A549 (cell line): ENCODE measurements around the gene ODAD2. TPM values are rescaled to one million over a fixed set of nuclear protein-coding genes. Genes with fewer than 3 reads are reported as not detected.

Source experiments
- ATAC-seq, 2 experiments: fragments of 200-7000 bp in 1 of 2; fragments of >200 bp in 1 of 2; cut with Nextera tagmentation in 1 of 2; cut with Tn5 transposase in 1 of 2; 3 replicates each; pipeline versions ENCODE4 v1.8.0 to v1.9.1; 2018 to 2020; ENCODE audit warnings: mild to moderate bottlenecking in 1 of 2, moderate library complexity in 1 of 2
- CTCF ChIA-PET: fragments of 300-600 bp; sonication (Branson Sonifier 250); formaldehyde crosslinking; extraction: SDS; loops from one replicate; lab custom pipeline; 2021; ENCODE audit warnings: antibody characterized with exemption, inconsistent platforms; lab: Yijun Ruan, JAX
- POLR2A ChIA-PET: fragments of 350-600 bp; formaldehyde crosslinking; extraction: SDS; loops from one replicate; lab custom pipeline; 2021; ENCODE audit warnings: antibody characterized with exemption, inconsistent platforms; lab: Yijun Ruan, JAX
- DNase-seq, 2 experiments: peaks; one replicate each; pipeline versions ENCODE4 v3.0.0 to v3.0.0-alpha.2; 2011 to 2016; ENCODE audit warnings: low read depth in 1 of 2, low spot score in 1 of 2
- FAIRE-seq: peaks from 2 replicates; lab custom pipeline; 2011; peaks lifted over from hg19 to GRCh38; lab: Jason Lieb, UNC
- H3K27ac ChIP-seq, 2 experiments: fragments of >200 bp; sonication (Bioruptor Twin); formaldehyde crosslinking; 3 replicates each; pipeline ENCODE4 v1.5.1; 2016 to 2017
- H3K4me1 ChIP-seq: fragments of >200 bp; sonication (Bioruptor Twin); formaldehyde crosslinking; 3 replicates; pipeline ENCODE4 v1.6.1; 2016
- H3K4me2 ChIP-seq: fragments of >200 bp; sonication (Bioruptor Twin); formaldehyde crosslinking; 3 replicates; pipeline ENCODE4 v1.6.1; 2016
- H3K4me3 ChIP-seq: fragments of >200 bp; sonication (Bioruptor Twin); formaldehyde crosslinking; 3 replicates; pipeline ENCODE4 v1.5.1; 2016
- H3K9me3 ChIP-seq: fragments of >200 bp; sonication (Bioruptor Twin); formaldehyde crosslinking; 3 replicates; pipeline ENCODE4 v1.6.1; 2016
- CTCF ChIP-seq: fragments of >200 bp; sonication (Bioruptor Twin); formaldehyde crosslinking; IDR thresholded peaks from 3 replicates; pipeline ENCODE4 v1.5.1; 2016
- EHF ChIP-seq: fragments of 250-450 bp; sonication (Bioruptor Pico); IDR thresholded peaks from 2 replicates; pipeline ENCODE4 v1.5.0; 2020; ENCODE audit warnings: mild to moderate bottlenecking
- EP300 ChIP-seq, 2 experiments: fragments of >200 bp; sonication (Bioruptor Twin); formaldehyde crosslinking; IDR thresholded peaks; 2 replicates in 1 of 2; 3 replicates in 1 of 2; pipeline ENCODE4 v1.6.1; 2016 to 2017
- ESRRA ChIP-seq: fragments of 150-350 bp; IDR thresholded peaks from 2 replicates; pipeline ENCODE4 v1.6.1; 2014; ENCODE audit warnings: mild to moderate bottlenecking, low read length, borderline replicate concordance
- FOSB ChIP-seq: fragments of 250-450 bp; sonication (Bioruptor Pico); IDR thresholded peaks from 2 replicates; pipeline ENCODE4 v1.5.0; 2020; ENCODE audit warnings: mild to moderate bottlenecking, moderate library complexity
- FOSL2 ChIP-seq, 2 experiments: fragments of 450-650 bp in 1 of 2; fragments of >200 bp in 1 of 2; sonication (Bioruptor Twin) in 1 of 2; formaldehyde crosslinking; IDR thresholded peaks; 2 replicates each; pipeline versions ENCODE4 v1.5.0 to v1.6.1; 2016 to 2020; ENCODE audit warnings: mild to moderate bottlenecking in 1 of 2, moderate library complexity in 1 of 2
- HES2 ChIP-seq: fragments of >200 bp; sonication (Bioruptor Twin); formaldehyde crosslinking; IDR thresholded peaks from 2 replicates; pipeline ENCODE4 v1.6.1; 2016
- HMGXB4 ChIP-seq: fragments of 250-450 bp; sonication (Bioruptor Pico); IDR thresholded peaks from 2 replicates; pipeline ENCODE4 v1.5.0; 2021; ENCODE audit warnings: mild to moderate bottlenecking, moderate library complexity, borderline replicate concordance
- JUN ChIP-seq, 2 experiments: fragments of >200 bp; sonication (Bioruptor Twin); formaldehyde crosslinking; IDR thresholded peaks; 2 replicates in 1 of 2; 3 replicates in 1 of 2; pipeline ENCODE4 v1.6.1; 2016 to 2017
- JUNB ChIP-seq: fragments of >200 bp; sonication (Bioruptor Twin); formaldehyde crosslinking; IDR thresholded peaks from 2 replicates; pipeline ENCODE4 v1.6.1; 2016
- KDM5A ChIP-seq: fragments of 200-600 bp; sonication (generic); IDR thresholded peaks from 2 replicates; pipeline ENCODE4 v1.6.1; 2016; ENCODE audit warnings: antibody characterized with exemption, mild to moderate bottlenecking
- MAFK ChIP-seq: fragments of 450-650 bp; IDR thresholded peaks from 2 replicates; pipeline ENCODE4 v1.6.1; 2014; ENCODE audit not compliant: partially characterized antibody
- MAZ ChIP-seq: fragments of 150-350 bp; IDR thresholded peaks from 2 replicates; pipeline ENCODE4 v1.6.1; 2014; ENCODE audit warnings: antibody characterized with exemption, low read depth, low read length, borderline replicate concordance
- MYC ChIP-seq: IDR thresholded peaks from 2 replicates; pipeline ENCODE4 v1.6.1; 2012; ENCODE audit warnings: mild to moderate bottlenecking, inconsistent platforms, low read length, improper control_type of control experiment, borderline replicate concordance
- NR3C1 ChIP-seq: fragments of >200 bp; sonication (Bioruptor Twin); formaldehyde crosslinking; IDR thresholded peaks from 3 replicates; pipeline ENCODE4 v1.6.1; 2017
- PBX3 ChIP-seq: IDR thresholded peaks from 2 replicates; pipeline ENCODE4 v1.6.1; 2012
- PHF8 ChIP-seq: fragments of 200-600 bp; sonication (generic); IDR thresholded peaks from 2 replicates; pipeline ENCODE4 v1.6.1; 2016; ENCODE audit warnings: low read depth, mild to moderate bottlenecking, antibody characterized with exemption, moderate library complexity, borderline replicate concordance
- POLR2AphosphoS2 ChIP-seq: conservative IDR thresholded peaks from 2 replicates; pipeline ENCODE4 v1.6.1; 2012; ENCODE audit warnings: low read length, improper control_type of control experiment, inconsistent platforms
- RAD21 ChIP-seq, 2 experiments: fragments of >200 bp in 1 of 2; sonication (Bioruptor Twin) in 1 of 2; formaldehyde crosslinking in 1 of 2; IDR thresholded peaks in 1 of 2; conservative IDR thresholded peaks in 1 of 2; 2 replicates in 1 of 2; 3 replicates in 1 of 2; pipeline ENCODE4 v1.6.1; 2012 to 2018; ENCODE audit warnings: inconsistent platforms in 1 of 2
- RARB ChIP-seq: fragments of 250-450 bp; sonication (Bioruptor Pico); IDR thresholded peaks from 2 replicates; pipeline ENCODE4 v1.8.0; 2021; ENCODE audit warnings: mild to moderate bottlenecking, moderate library complexity
- SMC3 ChIP-seq: fragments of >200 bp; sonication (Bioruptor Twin); formaldehyde crosslinking; IDR thresholded peaks from 3 replicates; pipeline ENCODE4 v1.6.1; 2018; ENCODE audit warnings: inconsistent platforms
- SREBF2 ChIP-seq: fragments of 450-650 bp; IDR thresholded peaks from 2 replicates; pipeline ENCODE4 v1.6.1; 2014; ENCODE audit warnings: mild to moderate bottlenecking, moderate library complexity
- ZC3H11A ChIP-seq: fragments of 450-650 bp; IDR thresholded peaks from 2 replicates; pipeline ENCODE4 v1.6.1; 2014; ENCODE audit warnings: antibody characterized with exemption, mild to moderate bottlenecking
- ZNF302 ChIP-seq: fragments of 250-450 bp; sonication (Bioruptor Pico); IDR thresholded peaks from 2 replicates; pipeline ENCODE4 v1.9.0; 2021; ENCODE audit warnings: inconsistent platforms, mild to moderate bottlenecking, moderate library complexity
- ZSCAN20 ChIP-seq: fragments of 250-450 bp; sonication (Bioruptor Pico); IDR thresholded peaks from 2 replicates; pipeline ENCODE4 v1.8.0; 2022; ENCODE audit warnings: mild to moderate bottlenecking, moderate library complexity
- WGBS: methylation state at CpG from one replicate; pipeline ENCODE4 v1.1.6; 2017; ENCODE audit errors: missing lambda C conversion rate; 5-methylcytosine and 5-hydroxymethylcytosine counted together
- polyA plus RNA-seq, 4 experiments: library from polyadenylated mRNA; depleted of rRNA in 3 of 4; stranded (reverse); fragments of >200 nt; fragmentation: RNase III in 1 of 4; extraction: RNeasy Plus Mini Kit Qiagen cat#74134 plus additional on column Dnase treatment in 1 of 4; gene quantifications; 2 replicates in 3 of 4; 3 replicates in 1 of 4; pipeline ENCODE4 v1.2.3, GENCODE V29; 2011 to 2017

ODAD2 gene
- polyA plus RNA-seq, 2 of the 4 experiments (the other 2 are of a cell fraction), result not detected

- no peak for DNase-seq
- Histone ChIP-seq H3K4me1 (no peaks in the 10 kb centered on the region), H3K4me3 (no peak overlapping the region), H3K9me3 (no peaks in the 10 kb centered on the region), H3K27ac (no peak overlapping the region), H3K4me2 (no peak overlapping the region)
- no peak for TF ChIP-seq CTCF
- TF ChIP-seq PBX3, result no peak
- TF ChIP-seq EHF (CRISPR knock-in tag), result no peak
- TF ChIP-seq MAZ, result no peak
- TF ChIP-seq ZSCAN20 (CRISPR knock-in tag), result no peak
- no peak for TF ChIP-seq RAD21 (conservative IDR thresholded peaks at IDR 0.05 in 1 of 2, IDR thresholded peaks at IDR 0.05 in 1 of 2)
- no peak for TF ChIP-seq MYC
- no peak for TF ChIP-seq MAFK
- TF ChIP-seq NR3C1, result no peak
- TF ChIP-seq HES2, result no peak
- TF ChIP-seq SMC3, result no peak
- no peak for TF ChIP-seq EP300 (IDR thresholded peaks at IDR 0.05)
- TF ChIP-seq ZC3H11A, result no peak
- ChIA-PET CTCF (interaction anchor here (0.7 kb wide), 1 partner anchor 301 kb away, joined by 3 read pairs; no protein-coding TSS in a partner anchor), POLR2A (no interaction called here)
- 0% methylated on average over 1 of the region's 1 CpG for WGBS
- no peak for ATAC-seq
- FAIRE-seq, result no peak
Measured at GRCh38 chr10:28043941-28044340, 45.1 kb upstream of the ODAD2 start.

GRCh38 chr10:28036587-28036986 lies 37.7 kb upstream of the ODAD2 start:
- DNase-seq (no peak), ATAC-seq (no peak), FAIRE-seq (no peak)
- Histone ChIP-seq H3K4me2 (no peak overlapping the region), H3K27ac (no peak overlapping the region), H3K4me3 (no peak overlapping the region), H3K4me1 (no peaks in the 10 kb centered on the region), H3K9me3 (no peaks in the 10 kb centered on the region)
- POLR2A ChIA-PET, result no interaction called here
- CTCF ChIA-PET, result no interaction called here
- WGBS, result 32% methylated on average over 3 of the region's 3 CpGs
- TF ChIP-seq RARB (no peak), ESRRA (no peak), ZNF302 (CRISPR knock-in tag) (no peak), SREBF2 (no peak), EHF (CRISPR knock-in tag) (no peak), JUNB (no peak), POLR2AphosphoS2 (no peak), PHF8 (no peak), FOSB (no peak), HMGXB4 (CRISPR knock-in tag) (no peak), FOSL2 (IDR thresholded peaks at IDR 0.05) (no peak), FOSL2 (CRISPR knock-in tag; IDR thresholded peaks at IDR 0.05) (no peak), KDM5A (no peak), JUN (IDR thresholded peaks at IDR 0.05) (no peak)
